Endothelial cell of umbilical vein (primary cell): ENCODE results near the gene CYP19A1. TPM values are rescaled to one million over a fixed set of nuclear protein-coding genes. Genes with fewer than 3 reads are reported as not detected.

Source experiments
- BruUV-seq: library from RNA; stranded (reverse); fragments of 400-500 nt; replicated peaks from 2 replicates; lab custom pipeline; 2021; lab: Mats Ljungman, UMichigan
- CTCF ChIA-PET: fragments of 300-600, 350-600 bp; sonication (Branson Sonifier 250); formaldehyde crosslinking; loops from one replicate; lab custom pipeline; 2021; ENCODE audit warnings: antibody characterized with exemption, inconsistent platforms; lab: Charles Lee
- POLR2A ChIA-PET: fragments of 300-600, 350-600 bp; sonication (Branson Sonifier 250); formaldehyde crosslinking; loops from one replicate; lab custom pipeline; 2021; ENCODE audit warnings: antibody characterized with exemption, inconsistent platforms; lab: Charles Lee
- DNase-seq: peaks from one replicate; pipeline ENCODE4 v3.0.0-alpha.2; 2011; ENCODE audit warnings: low read depth, low spot score
- FAIRE-seq: peaks from 2 replicates; lab custom pipeline; 2011; peaks lifted over from hg19 to GRCh38; lab: Jason Lieb, UNC
- H2AFZ ChIP-seq: 2 replicates; pipeline ENCODE4 v1.6.0; 2012; ENCODE audit warnings: low read depth, low read length, control low read depth, inconsistent platforms
- H3K27ac ChIP-seq: 2 replicates; pipeline ENCODE4 v1.5.1; 2011; ENCODE audit warnings: low read depth, mild to moderate bottlenecking, control low read depth, low read length, moderate library complexity; ENCODE audit not compliant: insufficient read depth
- H3K27me3 ChIP-seq, 2 experiments: 2 replicates each; pipeline versions ENCODE4 v1.6.0 to v1.6.1; 2011; ENCODE audit warnings: low read length in 2 of 2, mixed read lengths in 1 of 2; ENCODE audit not compliant: control insufficient read depth in 2 of 2, insufficient read depth in 2 of 2
- H3K36me3 ChIP-seq, 2 experiments: 2 replicates in 1 of 2; 3 replicates in 1 of 2; pipeline ENCODE4 v1.5.1; 2011; ENCODE audit warnings: low read length in 2 of 2, mild to moderate bottlenecking in 1 of 2, moderate library complexity in 1 of 2; ENCODE audit not compliant: control insufficient read depth in 2 of 2, insufficient read depth in 2 of 2; ENCODE audit errors: extremely low read depth in 1 of 2
- H3K4me1 ChIP-seq: 3 replicates; pipeline ENCODE4 v1.5.1; 2011; ENCODE audit warnings: mild to moderate bottlenecking, low read length; ENCODE audit not compliant: control insufficient read depth, insufficient read depth; ENCODE audit errors: extremely low read depth
- H3K4me2 ChIP-seq: 2 replicates; pipeline ENCODE4 v1.6.1; 2011; ENCODE audit warnings: low read length, control low read depth, mixed read lengths; ENCODE audit not compliant: insufficient read depth
- H3K4me3 ChIP-seq, 3 experiments: fragments of 200-600 bp in 1 of 3; sonication (generic), shearing (Covaris generic) in 1 of 3; replicated peaks in 1 of 3; 2 replicates each; pipeline ENCODE4 v1.5.1; 2011 to 2016; ENCODE audit warnings: control low read depth in 3 of 3, low read length in 3 of 3, mild to moderate bottlenecking in 2 of 3, inconsistent platforms in 1 of 3, low read depth in 1 of 3, moderate library complexity in 1 of 3; ENCODE audit not compliant: insufficient read depth in 1 of 3
- H3K79me2 ChIP-seq: 2 replicates; pipeline ENCODE4 v1.6.0; 2012; ENCODE audit warnings: low read length, inconsistent platforms; ENCODE audit not compliant: control insufficient read depth, insufficient read depth
- H3K9ac ChIP-seq: replicated peaks from 2 replicates; pipeline ENCODE3; 2011; ENCODE audit warnings: low read length, control low read depth; ENCODE audit not compliant: insufficient read depth; ENCODE audit errors: extremely low read depth
- H3K9me1 ChIP-seq: replicated peaks from 3 replicates; pipeline ENCODE4 v1.6.0; 2011; ENCODE audit warnings: mild to moderate bottlenecking, low read length; ENCODE audit not compliant: control insufficient read depth, insufficient read depth; ENCODE audit errors: extremely low read depth
- H3K9me3 ChIP-seq: replicated peaks from 2 replicates; pipeline ENCODE4 v1.5.1; 2012; ENCODE audit warnings: low read length, inconsistent platforms; ENCODE audit not compliant: control insufficient read depth, insufficient read depth
- H4K20me1 ChIP-seq: replicated peaks from 2 replicates; pipeline ENCODE3; 2011; ENCODE audit warnings: mild to moderate bottlenecking, low read length; ENCODE audit not compliant: control insufficient read depth, insufficient read depth; ENCODE audit errors: extremely low read depth
- EZH2 ChIP-seq: IDR thresholded peaks from 2 replicates; pipeline ENCODE4 v1.6.1; 2012; ENCODE audit warnings: borderline replicate concordance, low read depth, mild to moderate bottlenecking, moderate library complexity, low read length, inconsistent platforms; ENCODE audit not compliant: severe bottlenecking
- FOS ChIP-seq: IDR thresholded peaks from 2 replicates; pipeline ENCODE4 v1.6.1; 2011; ENCODE audit warnings: mild to moderate bottlenecking, low read length, moderate library complexity, borderline replicate concordance; ENCODE audit not compliant: insufficient read depth
- GATA2 ChIP-seq: IDR thresholded peaks from 2 replicates; pipeline ENCODE4 v1.7.0; 2011; ENCODE audit warnings: low read depth, mild to moderate bottlenecking, moderate library complexity, mixed read lengths, low read length; ENCODE audit not compliant: insufficient read length, insufficient read depth
- JUN ChIP-seq: IDR thresholded peaks from 2 replicates; pipeline ENCODE4 v1.6.1; 2011; ENCODE audit warnings: borderline replicate concordance, low read depth; ENCODE audit not compliant: insufficient read length, insufficient read depth
- MYC ChIP-seq: IDR thresholded peaks from one replicate; pipeline ENCODE4 v1.6.1; 2011; ENCODE audit warnings: mild to moderate bottlenecking, low read depth, low read length
- POLR2A ChIP-seq: IDR thresholded peaks from 2 replicates; pipeline ENCODE4 v1.6.1; 2012; ENCODE audit warnings: low read depth, mild to moderate bottlenecking, control low read depth, low read length
- POLR2AphosphoS5 ChIP-seq: IDR thresholded peaks from 2 replicates; pipeline ENCODE4 v1.6.1; 2012; ENCODE audit warnings: low read depth, mild to moderate bottlenecking, control low read depth, low read length, moderate library complexity; ENCODE audit not compliant: insufficient read depth
- dilution Hi-C: fragments of 300-500 bp; cut with MboI; formaldehyde crosslinking; loops from one replicate; pipeline ENCODE4 v1.15.0; 2019; ENCODE audit warnings: low sequenced_read_pairs; ENCODE audit not compliant: extremely low pct_ligation_motif_present
- intact Hi-C: fragments of 100-400 bp; cut with micrococcal nuclease; formaldehyde crosslinking; loops from one replicate; pipeline ENCODE4 v1.10.0; 2022
- polyA plus RNA-seq, 4 experiments: library from polyadenylated mRNA; depleted of rRNA in 3 of 4; stranded (reverse) in 3 of 4; unstranded in 1 of 4; fragments of >200 nt; gene quantifications; 2 replicates each; pipeline versions ENCODE4 v1.2.1 to v1.2.3, GENCODE V29; 2011 to 2012; ENCODE audit warnings: missing spikeins in 1 of 4
- total RNA-seq: library from RNA; stranded (reverse); gene quantifications from 2 replicates; pipeline ENCODE4 v1.2.3, GENCODE V29; 2021
- TF ChIP-seq, protein P1 (sequence below), 2 donors: IDR thresholded peaks; 1 replicate in 1 of 2; 2 replicates in 1 of 2; pipeline ENCODE4 v1.5.1; 2011; ENCODE audit warnings: low read length in 2 of 2, mild to moderate bottlenecking in 2 of 2, moderate library complexity in 2 of 2, control low read depth in 1 of 2, inconsistent platforms in 1 of 2, low read depth in 1 of 2; ENCODE audit not compliant: insufficient read depth in 1 of 2; ENCODE audit errors: extremely low read depth in 1 of 2
- TF ChIP-seq, protein P2 (sequence below): IDR thresholded peaks from 2 replicates; pipeline ENCODE4 v1.6.1; 2011; ENCODE audit not compliant: insufficient read depth, insufficient read length

The CYP19A1 gene
- total and polyA plus RNA-seq, 2 donors (not counting 3 experiments of a cell fraction or from before 2014, with no cell fraction given), result not detected

DNA sequence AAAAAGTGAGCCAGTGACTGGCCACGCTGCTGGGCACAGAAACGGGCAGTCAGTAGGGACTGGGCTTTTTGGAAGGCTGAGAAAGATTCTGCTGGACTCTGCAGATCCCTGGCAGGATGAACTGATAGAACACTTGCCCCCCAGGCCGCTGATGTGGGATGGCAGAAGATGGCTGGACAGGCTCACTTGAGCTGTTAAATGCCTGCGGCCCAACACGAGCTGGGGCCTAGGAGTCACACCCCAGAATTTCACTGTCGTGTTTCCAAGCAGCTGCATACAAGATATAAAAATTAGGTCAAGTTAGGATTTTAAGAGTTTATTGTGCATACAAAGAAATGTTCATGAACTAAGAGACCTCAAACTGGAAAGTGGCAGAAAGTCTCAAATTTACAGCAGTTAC is 29.9 kb upstream of the CYP19A1 start:
- FAIRE-seq (no peak), DNase-seq (no peak)
- no peaks in the 10 kb centered on the region for H4K20me1 ChIP-seq
- dilution Hi-C loops (no loop called here), intact Hi-C loops (no loop called here)
- no peaks in the 10 kb centered on the region for H3K79me2 ChIP-seq
- H3K4me2 ChIP-seq, result no peak overlapping the region
- H3K27ac ChIP-seq, result no peak overlapping the region
- no peak overlapping the region for H3K4me3 ChIP-seq
- no peaks in the 10 kb centered on the region for H3K9me1 ChIP-seq
- no peaks in the 10 kb centered on the region for H3K9me3 ChIP-seq
- H3K27me3 ChIP-seq, result peaks cover 69 to 70% of the 10 kb centered on the region in 2 experiments
- POLR2A ChIA-PET, result no interaction called here
- TF ChIP-seq POLR2AphosphoS5 (no peak), FOS (no peak), EZH2 (no peak), POLR2A (no peak), JUN (no peak), MYC (no peak), GATA2 (no peak)
- TF ChIP-seq, protein P1, sequence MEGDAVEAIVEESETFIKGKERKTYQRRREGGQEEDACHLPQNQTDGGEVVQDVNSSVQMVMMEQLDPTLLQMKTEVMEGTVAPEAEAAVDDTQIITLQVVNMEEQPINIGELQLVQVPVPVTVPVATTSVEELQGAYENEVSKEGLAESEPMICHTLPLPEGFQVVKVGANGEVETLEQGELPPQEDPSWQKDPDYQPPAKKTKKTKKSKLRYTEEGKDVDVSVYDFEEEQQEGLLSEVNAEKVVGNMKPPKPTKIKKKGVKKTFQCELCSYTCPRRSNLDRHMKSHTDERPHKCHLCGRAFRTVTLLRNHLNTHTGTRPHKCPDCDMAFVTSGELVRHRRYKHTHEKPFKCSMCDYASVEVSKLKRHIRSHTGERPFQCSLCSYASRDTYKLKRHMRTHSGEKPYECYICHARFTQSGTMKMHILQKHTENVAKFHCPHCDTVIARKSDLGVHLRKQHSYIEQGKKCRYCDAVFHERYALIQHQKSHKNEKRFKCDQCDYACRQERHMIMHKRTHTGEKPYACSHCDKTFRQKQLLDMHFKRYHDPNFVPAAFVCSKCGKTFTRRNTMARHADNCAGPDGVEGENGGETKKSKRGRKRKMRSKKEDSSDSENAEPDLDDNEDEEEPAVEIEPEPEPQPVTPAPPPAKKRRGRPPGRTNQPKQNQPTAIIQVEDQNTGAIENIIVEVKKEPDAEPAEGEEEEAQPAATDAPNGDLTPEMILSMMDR (IDR thresholded peaks at IDR 0.05; ENCODE audit: extremely low read depth in 1 of 2, insufficient read depth in 1 of 2, low read depth in 1 of 2, low read length in 2 of 2), result no peak
- TF ChIP-seq, protein P2, sequence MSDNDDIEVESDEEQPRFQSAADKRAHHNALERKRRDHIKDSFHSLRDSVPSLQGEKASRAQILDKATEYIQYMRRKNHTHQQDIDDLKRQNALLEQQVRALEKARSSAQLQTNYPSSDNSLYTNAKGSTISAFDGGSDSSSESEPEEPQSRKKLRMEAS, result no peak
- CTCF ChIA-PET, result interaction anchor here (0.7 to 2.9 kb wide), 5 partner anchors 13 to 205 kb away, joined by 3 to 18 read pairs (median 4); no protein-coding TSS in a partner anchor
- no TSS peak for BruUV-seq
- no peaks in the 10 kb centered on the region for H3K36me3 ChIP-seq
- H3K4me1 ChIP-seq, result no peaks in the 10 kb centered on the region
- no peak overlapping the region for H3K9ac ChIP-seq
- no peak overlapping the region for H2AFZ ChIP-seq
